Keratinocyte (primary cell): Measurements from ENCODE around the gene ZNF32.

ENCODE experiments used
- CTCF ChIP-seq, 3 experiments: IDR thresholded peaks in 1 of 3; conservative IDR thresholded peaks in 1 of 3; optimal IDR thresholded peaks in 1 of 3; 2 replicates in 2 of 3; 3 replicates in 1 of 3; pipeline versions ENCODE3 to v1.5.1; 2011; ENCODE audit warnings: low read length in 3 of 3, mild to moderate bottlenecking in 3 of 3, moderate library complexity in 2 of 3, control low read depth in 1 of 3, inconsistent platforms in 1 of 3; ENCODE audit not compliant: insufficient read depth in 2 of 3; ENCODE audit errors: extremely low read depth in 1 of 3
- EZH2 ChIP-seq: IDR thresholded peaks from one replicate; pipeline ENCODE4 v1.6.1; 2012; ENCODE audit warnings: inconsistent platforms, mild to moderate bottlenecking, low read length, moderate library complexity

GRCh38 chr10:43678654-43679053 lies 30.0 kb upstream of the ZNF32 start:
- TF ChIP-seq CTCF (optimal IDR thresholded peaks at IDR 0.05 in 1 of 3, IDR thresholded peaks at IDR 0.05 in 1 of 3, conservative IDR thresholded peaks at IDR 0.05 in 1 of 3; ENCODE audit: extremely low read depth in 1 of 3, insufficient read depth in 2 of 3, low read length in 3 of 3) (no peak), EZH2 (no peak)
